ENCODE measurements around the gene GMCL2.

The GMCL2 gene

DNA sequence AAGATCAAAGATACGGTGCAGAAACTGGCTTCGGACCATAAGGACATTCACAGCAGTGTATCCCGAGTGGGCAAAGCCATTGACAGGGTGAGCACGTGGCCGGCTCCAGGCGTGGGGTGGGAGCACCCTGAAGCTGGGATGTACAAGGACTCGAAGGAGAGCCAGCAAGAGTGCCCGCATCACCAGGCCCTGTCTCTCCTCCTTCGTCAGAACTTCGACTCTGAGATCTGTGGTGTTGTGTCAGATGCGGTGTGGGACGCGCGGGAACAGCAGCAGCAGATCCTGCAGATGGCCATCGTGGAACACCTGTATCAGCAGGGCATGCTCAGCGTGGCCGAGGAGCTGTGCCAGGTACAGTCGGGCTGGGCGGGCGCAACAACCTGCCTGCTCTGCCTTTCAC lies 44.5 kb downstream of the GMCL2 start:
- Histone ChIP-seq H3K27me3 (no peaks in the 10 kb centered on the region), H3K9me3 (no peaks in the 10 kb centered on the region), H3K4me3 (ENCODE audit: low read depth in 1 of 2, low read length in 1 of 2) (no peak overlapping the region), H3K4me1 (ENCODE audit: control insufficient read depth in 1 of 2, insufficient read depth in 1 of 2, low read depth in 1 of 2, low read length in 1 of 2) (no peaks in the 10 kb centered on the region), H3K27ac (no peak overlapping the region), H3K36me3 (peaks cover 93% of the 10 kb centered on the region)
- TF ChIP-seq, protein P1, sequence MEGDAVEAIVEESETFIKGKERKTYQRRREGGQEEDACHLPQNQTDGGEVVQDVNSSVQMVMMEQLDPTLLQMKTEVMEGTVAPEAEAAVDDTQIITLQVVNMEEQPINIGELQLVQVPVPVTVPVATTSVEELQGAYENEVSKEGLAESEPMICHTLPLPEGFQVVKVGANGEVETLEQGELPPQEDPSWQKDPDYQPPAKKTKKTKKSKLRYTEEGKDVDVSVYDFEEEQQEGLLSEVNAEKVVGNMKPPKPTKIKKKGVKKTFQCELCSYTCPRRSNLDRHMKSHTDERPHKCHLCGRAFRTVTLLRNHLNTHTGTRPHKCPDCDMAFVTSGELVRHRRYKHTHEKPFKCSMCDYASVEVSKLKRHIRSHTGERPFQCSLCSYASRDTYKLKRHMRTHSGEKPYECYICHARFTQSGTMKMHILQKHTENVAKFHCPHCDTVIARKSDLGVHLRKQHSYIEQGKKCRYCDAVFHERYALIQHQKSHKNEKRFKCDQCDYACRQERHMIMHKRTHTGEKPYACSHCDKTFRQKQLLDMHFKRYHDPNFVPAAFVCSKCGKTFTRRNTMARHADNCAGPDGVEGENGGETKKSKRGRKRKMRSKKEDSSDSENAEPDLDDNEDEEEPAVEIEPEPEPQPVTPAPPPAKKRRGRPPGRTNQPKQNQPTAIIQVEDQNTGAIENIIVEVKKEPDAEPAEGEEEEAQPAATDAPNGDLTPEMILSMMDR (IDR thresholded peaks at IDR 0.05) = no peak

DNA sequence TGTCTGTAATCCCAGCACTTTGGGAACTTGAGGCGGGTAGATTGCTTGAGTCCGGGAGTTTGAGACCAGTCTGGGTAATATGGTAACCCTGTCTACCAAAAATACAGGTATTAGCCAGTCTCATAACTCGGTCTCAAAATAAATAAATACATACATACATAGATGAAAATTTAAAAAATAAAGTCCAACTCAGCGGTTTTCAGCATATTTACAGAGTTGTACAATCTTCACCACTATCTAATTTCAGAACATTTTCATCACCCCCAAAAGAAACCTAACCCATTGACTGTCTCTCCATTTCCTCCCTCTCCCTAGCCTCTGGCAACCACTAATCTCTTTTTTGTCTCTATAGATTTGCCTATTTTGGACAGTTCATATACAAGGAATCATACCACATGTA lies 45.6 kb downstream of the GMCL2 start:
- H3K4me3 ChIP-seq (ENCODE audit: low read depth in 1 of 2, low read length in 1 of 2) = no peak overlapping the region
- peaks cover 82% of the 10 kb centered on the region for H3K36me3 ChIP-seq
- H3K9me3 ChIP-seq = no peaks in the 10 kb centered on the region
- no peaks in the 10 kb centered on the region for H3K27me3 ChIP-seq
- TF ChIP-seq, protein P1 (IDR thresholded peaks at IDR 0.05) = no peak
- no peak overlapping the region for H3K27ac ChIP-seq
- no peaks in the 10 kb centered on the region for H3K4me1 ChIP-seq (ENCODE audit: control insufficient read depth in 1 of 2, insufficient read depth in 1 of 2, low read depth in 1 of 2, low read length in 1 of 2)

DNA sequence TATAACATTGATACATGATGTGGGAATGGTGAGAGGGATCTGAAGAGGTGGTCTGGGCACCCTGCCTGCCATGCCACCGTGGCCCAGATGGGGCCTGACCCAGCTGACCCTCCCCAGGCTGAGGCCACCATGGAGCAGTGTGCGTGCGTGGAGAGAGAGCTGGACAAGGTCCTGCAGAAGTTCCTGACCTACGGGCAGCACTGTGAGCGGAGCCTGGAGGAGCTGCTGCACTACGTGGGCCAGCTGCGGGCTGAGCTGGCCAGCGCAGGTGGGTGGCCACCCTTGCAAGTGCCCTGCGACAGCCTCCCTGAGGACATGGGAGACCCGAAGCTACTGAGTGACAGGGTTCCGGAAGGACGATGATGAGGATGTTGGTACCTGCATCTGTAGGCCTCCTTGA lies 49.2 kb downstream of the GMCL2 start:
- Histone ChIP-seq H3K27ac (no peak overlapping the region), H3K36me3 (peaks cover 68% of the 10 kb centered on the region), H3K27me3 (no peaks in the 10 kb centered on the region), H3K4me1 (ENCODE audit: control insufficient read depth in 1 of 2, insufficient read depth in 1 of 2, low read depth in 1 of 2, low read length in 1 of 2) (no peaks in the 10 kb centered on the region), H3K9me3 (no peaks in the 10 kb centered on the region), H3K4me3 (ENCODE audit: low read depth in 1 of 2, low read length in 1 of 2) (no peak overlapping the region)
- TF ChIP-seq, protein P1 (IDR thresholded peaks at IDR 0.05) = no peak

DNA sequence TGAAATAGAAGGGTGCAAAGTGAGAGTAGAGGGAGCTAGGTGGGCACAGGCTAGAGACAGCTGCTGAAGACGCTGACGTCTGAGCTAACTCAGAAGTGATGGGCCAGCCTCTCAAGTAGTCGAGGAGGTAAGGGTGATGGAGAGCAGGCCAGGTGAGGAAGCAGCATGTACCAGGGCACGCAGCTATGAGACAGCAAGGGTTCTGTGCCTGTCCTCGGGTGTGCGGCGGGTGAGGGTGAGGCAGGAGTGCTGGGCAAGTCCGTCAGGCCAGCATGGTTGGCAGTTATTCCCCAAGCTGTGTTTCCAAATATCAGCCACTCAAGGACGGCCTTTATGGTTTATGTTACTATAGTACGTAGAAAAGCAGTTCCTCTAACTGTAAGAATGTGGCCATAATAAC lies 50.2 kb downstream of the GMCL2 start:
- Histone ChIP-seq H3K27ac (no peak overlapping the region), H3K27me3 (no peaks in the 10 kb centered on the region), H3K9me3 (no peaks in the 10 kb centered on the region), H3K36me3 (peaks cover 58% of the 10 kb centered on the region), H3K4me1 (ENCODE audit: control insufficient read depth in 1 of 2, insufficient read depth in 1 of 2, low read depth in 1 of 2, low read length in 1 of 2) (peaks cover 0 to 2% of the 10 kb centered on the region in 2 experiments), H3K4me3 (ENCODE audit: low read depth in 1 of 2, low read length in 1 of 2) (no peak overlapping the region)
- TF ChIP-seq, protein P1 (IDR thresholded peaks at IDR 0.05) = no peak
